A549 (cell line): ENCODE measurements around the gene SETD2. TPM values are rescaled to one million over a fixed set of nuclear protein-coding genes. Genes with fewer than 3 reads are reported as not detected.

ENCODE experiments used
- ATAC-seq, 2 experiments: fragments of 200-7000 bp in 1 of 2; fragments of >200 bp in 1 of 2; cut with Nextera tagmentation in 1 of 2; cut with Tn5 transposase in 1 of 2; 3 replicates each; pipeline versions ENCODE4 v1.8.0 to v1.9.1; 2018 to 2020; ENCODE audit warnings: mild to moderate bottlenecking in 1 of 2, moderate library complexity in 1 of 2
- CTCF ChIA-PET: fragments of 300-600 bp; sonication (Branson Sonifier 250); formaldehyde crosslinking; extraction: SDS; loops from one replicate; lab custom pipeline; 2021; ENCODE audit warnings: antibody characterized with exemption, inconsistent platforms; lab: Yijun Ruan, JAX
- POLR2A ChIA-PET: fragments of 350-600 bp; formaldehyde crosslinking; extraction: SDS; loops from one replicate; lab custom pipeline; 2021; ENCODE audit warnings: antibody characterized with exemption, inconsistent platforms; lab: Yijun Ruan, JAX
- DNase-seq, 2 experiments: peaks; one replicate each; pipeline versions ENCODE4 v3.0.0 to v3.0.0-alpha.2; 2011 to 2016; ENCODE audit warnings: low read depth in 1 of 2, low spot score in 1 of 2
- FAIRE-seq: peaks from 2 replicates; lab custom pipeline; 2011; peaks lifted over from hg19 to GRCh38; lab: Jason Lieb, UNC
- H3K27ac ChIP-seq, 2 experiments: fragments of >200 bp; sonication (Bioruptor Twin); formaldehyde crosslinking; 3 replicates each; pipeline ENCODE4 v1.5.1; 2016 to 2017
- H3K4me1 ChIP-seq: fragments of >200 bp; sonication (Bioruptor Twin); formaldehyde crosslinking; 3 replicates; pipeline ENCODE4 v1.6.1; 2016
- H3K4me2 ChIP-seq: fragments of >200 bp; sonication (Bioruptor Twin); formaldehyde crosslinking; 3 replicates; pipeline ENCODE4 v1.6.1; 2016
- H3K4me3 ChIP-seq: fragments of >200 bp; sonication (Bioruptor Twin); formaldehyde crosslinking; 3 replicates; pipeline ENCODE4 v1.5.1; 2016
- H3K9me3 ChIP-seq: fragments of >200 bp; sonication (Bioruptor Twin); formaldehyde crosslinking; 3 replicates; pipeline ENCODE4 v1.6.1; 2016
- ATOH8 ChIP-seq: fragments of 250-450 bp; sonication (Bioruptor Pico); IDR thresholded peaks from 2 replicates; pipeline ENCODE4 v1.5.0; 2020; ENCODE audit warnings: low read depth, mild to moderate bottlenecking, moderate library complexity
- CBX8 ChIP-seq: fragments of 200-600 bp; sonication (generic); IDR thresholded peaks from 2 replicates; pipeline ENCODE4 v1.6.1; 2016
- CEBPB ChIP-seq, 2 experiments: fragments of >200 bp in 1 of 2; sonication (Bioruptor Twin) in 1 of 2; formaldehyde crosslinking in 1 of 2; IDR thresholded peaks; 2 replicates each; pipeline ENCODE4 v1.6.1; 2012 to 2016
- CHD4 ChIP-seq: fragments of 200-600 bp; sonication (generic); IDR thresholded peaks from 2 replicates; pipeline ENCODE4 v1.6.1; 2016; ENCODE audit warnings: antibody characterized with exemption, mild to moderate bottlenecking, borderline replicate concordance
- FOSB ChIP-seq: fragments of 250-450 bp; sonication (Bioruptor Pico); IDR thresholded peaks from 2 replicates; pipeline ENCODE4 v1.5.0; 2020; ENCODE audit warnings: mild to moderate bottlenecking, moderate library complexity
- FOXS1 ChIP-seq: fragments of 250-450 bp; sonication (Bioruptor Pico); IDR thresholded peaks from 2 replicates; pipeline ENCODE4 v1.5.0; 2020; ENCODE audit warnings: mild to moderate bottlenecking, moderate library complexity
- HDAC2 ChIP-seq: fragments of 200-600 bp; sonication (generic); IDR thresholded peaks from 2 replicates; pipeline ENCODE4 v1.6.1; 2016
- HOXA7 ChIP-seq: fragments of 250-450 bp; sonication (Bioruptor Pico); IDR thresholded peaks from 2 replicates; pipeline ENCODE4 v1.5.0; 2020; ENCODE audit warnings: mild to moderate bottlenecking, moderate library complexity
- HOXB5 ChIP-seq: fragments of 250-450 bp; sonication (Bioruptor Pico); IDR thresholded peaks from 2 replicates; pipeline ENCODE4 v1.5.0; 2020; ENCODE audit warnings: mild to moderate bottlenecking, moderate library complexity
- JUN ChIP-seq, 2 experiments: fragments of >200 bp; sonication (Bioruptor Twin); formaldehyde crosslinking; IDR thresholded peaks; 2 replicates in 1 of 2; 3 replicates in 1 of 2; pipeline ENCODE4 v1.6.1; 2016 to 2017
- MAFK ChIP-seq: fragments of 450-650 bp; IDR thresholded peaks from 2 replicates; pipeline ENCODE4 v1.6.1; 2014; ENCODE audit not compliant: partially characterized antibody
- PHF8 ChIP-seq: fragments of 200-600 bp; sonication (generic); IDR thresholded peaks from 2 replicates; pipeline ENCODE4 v1.6.1; 2016; ENCODE audit warnings: low read depth, mild to moderate bottlenecking, antibody characterized with exemption, moderate library complexity, borderline replicate concordance
- POLR2A ChIP-seq: IDR thresholded peaks from 2 replicates; pipeline ENCODE4 v1.6.1; 2012; ENCODE audit warnings: mild to moderate bottlenecking, low read length
- SREBF2 ChIP-seq: fragments of 450-650 bp; IDR thresholded peaks from 2 replicates; pipeline ENCODE4 v1.6.1; 2014; ENCODE audit warnings: mild to moderate bottlenecking, moderate library complexity
- USF2 ChIP-seq: fragments of 450-650 bp; IDR thresholded peaks from 2 replicates; pipeline ENCODE4 v1.6.1; 2014; ENCODE audit warnings: antibody characterized with exemption
- ZNF302 ChIP-seq: fragments of 250-450 bp; sonication (Bioruptor Pico); IDR thresholded peaks from 2 replicates; pipeline ENCODE4 v1.9.0; 2021; ENCODE audit warnings: inconsistent platforms, mild to moderate bottlenecking, moderate library complexity
- ZSCAN20 ChIP-seq: fragments of 250-450 bp; sonication (Bioruptor Pico); IDR thresholded peaks from 2 replicates; pipeline ENCODE4 v1.8.0; 2022; ENCODE audit warnings: mild to moderate bottlenecking, moderate library complexity
- WGBS: methylation state at CpG from one replicate; pipeline ENCODE4 v1.1.6; 2017; ENCODE audit errors: missing lambda C conversion rate; 5-methylcytosine and 5-hydroxymethylcytosine counted together
- polyA plus RNA-seq, 4 experiments: library from polyadenylated mRNA; depleted of rRNA in 3 of 4; stranded (reverse); fragments of >200 nt; fragmentation: RNase III in 1 of 4; extraction: RNeasy Plus Mini Kit Qiagen cat#74134 plus additional on column Dnase treatment in 1 of 4; gene quantifications; 2 replicates in 3 of 4; 3 replicates in 1 of 4; pipeline ENCODE4 v1.2.3, GENCODE V29; 2011 to 2017
- TF ChIP-seq, protein P1 (sequence below): fragments of 150-350 bp; IDR thresholded peaks from 2 replicates; pipeline ENCODE4 v1.6.1; 2014; ENCODE audit warnings: low read depth, mild to moderate bottlenecking, low read length
- TF ChIP-seq, protein P2 (sequence below): fragments of >200 bp; sonication (Bioruptor Twin); formaldehyde crosslinking; IDR thresholded peaks from 3 replicates; pipeline ENCODE4 v1.6.1; 2016
- TF ChIP-seq, protein P3 (sequence below): fragments of >200 bp; sonication (Bioruptor Twin); formaldehyde crosslinking; IDR thresholded peaks from 3 replicates; pipeline ENCODE4 v1.5.1; 2016

The SETD2 gene
- polyA plus RNA-seq, 2 of the 4 experiments (the other 2 are of a cell fraction), result 16.8 to 26.1 TPM

- H3K4me1 ChIP-seq, result no peaks in the 10 kb centered on the region
- H3K4me2 ChIP-seq, result no peak overlapping the region
- no peak for FAIRE-seq
- ATAC-seq, result no peak; a peak in 1 of 6 replicates
- no peak for TF ChIP-seq HOXA7 (CRISPR knock-in tag)
- TF ChIP-seq FOXS1 (CRISPR knock-in tag), result no peak
- TF ChIP-seq ATOH8 (CRISPR knock-in tag), result no peak
- TF ChIP-seq MAFK, result no peak
- no peak for TF ChIP-seq POLR2A
- CTCF ChIA-PET, result interaction anchor here (1.2 to 1.6 kb wide), 3 partner anchors 12 to 116 kb away, joined by 3 to 4 read pairs (median 3); no protein-coding TSS in a partner anchor
- DNase-seq, result no peak
- POLR2A ChIA-PET, result no interaction called here
- H3K9me3 ChIP-seq, result no peaks in the 10 kb centered on the region
- no peak overlapping the region for H3K4me3 ChIP-seq
- no peak overlapping the region for H3K27ac ChIP-seq
- WGBS, result 96% methylated on average over 5 of the region's 6 CpGs
Measured at GRCh38 chr3:47011371-47011770, 152.5 kb downstream of the SETD2 start.

- ChIA-PET POLR2A (no interaction called here), CTCF (interaction anchor here (1.2 to 1.6 kb wide), 3 partner anchors 12 to 115 kb away, joined by 3 to 4 read pairs (median 3); no protein-coding TSS in a partner anchor)
- DNase-seq (no peak), ATAC-seq (no peak), FAIRE-seq (no peak)
- 96% methylated on average over 5 of the region's 5 CpGs for WGBS
- TF ChIP-seq HDAC2, result no peak
- TF ChIP-seq FOSB (CRISPR knock-in tag), result no peak
- no peak for TF ChIP-seq ATOH8 (CRISPR knock-in tag)
- TF ChIP-seq JUN (IDR thresholded peaks at IDR 0.05), result no peak
- TF ChIP-seq, protein P1, sequence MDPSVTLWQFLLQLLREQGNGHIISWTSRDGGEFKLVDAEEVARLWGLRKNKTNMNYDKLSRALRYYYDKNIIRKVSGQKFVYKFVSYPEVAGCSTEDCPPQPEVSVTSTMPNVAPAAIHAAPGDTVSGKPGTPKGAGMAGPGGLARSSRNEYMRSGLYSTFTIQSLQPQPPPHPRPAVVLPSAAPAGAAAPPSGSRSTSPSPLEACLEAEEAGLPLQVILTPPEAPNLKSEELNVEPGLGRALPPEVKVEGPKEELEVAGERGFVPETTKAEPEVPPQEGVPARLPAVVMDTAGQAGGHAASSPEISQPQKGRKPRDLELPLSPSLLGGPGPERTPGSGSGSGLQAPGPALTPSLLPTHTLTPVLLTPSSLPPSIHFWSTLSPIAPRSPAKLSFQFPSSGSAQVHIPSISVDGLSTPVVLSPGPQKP, result no peak
- no peak for TF ChIP-seq CBX8
- TF ChIP-seq, protein P2, sequence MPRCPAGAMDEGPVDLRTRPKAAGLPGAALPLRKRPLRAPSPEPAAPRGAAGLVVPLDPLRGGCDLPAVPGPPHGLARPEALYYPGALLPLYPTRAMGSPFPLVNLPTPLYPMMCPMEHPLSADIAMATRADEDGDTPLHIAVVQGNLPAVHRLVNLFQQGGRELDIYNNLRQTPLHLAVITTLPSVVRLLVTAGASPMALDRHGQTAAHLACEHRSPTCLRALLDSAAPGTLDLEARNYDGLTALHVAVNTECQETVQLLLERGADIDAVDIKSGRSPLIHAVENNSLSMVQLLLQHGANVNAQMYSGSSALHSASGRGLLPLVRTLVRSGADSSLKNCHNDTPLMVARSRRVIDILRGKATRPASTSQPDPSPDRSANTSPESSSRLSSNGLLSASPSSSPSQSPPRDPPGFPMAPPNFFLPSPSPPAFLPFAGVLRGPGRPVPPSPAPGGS, result no peak
- TF ChIP-seq HOXB5 (CRISPR knock-in tag), result no peak
- no peak for TF ChIP-seq ZSCAN20
- no peak for TF ChIP-seq CEBPB (IDR thresholded peaks at IDR 0.05)
- TF ChIP-seq CHD4, result no peak
- no peak for TF ChIP-seq ZNF302 (CRISPR knock-in tag)
- TF ChIP-seq SREBF2, result no peak
- TF ChIP-seq USF2, result no peak
- TF ChIP-seq POLR2A, result no peak
- no peak for TF ChIP-seq PHF8
- TF ChIP-seq, protein P3, sequence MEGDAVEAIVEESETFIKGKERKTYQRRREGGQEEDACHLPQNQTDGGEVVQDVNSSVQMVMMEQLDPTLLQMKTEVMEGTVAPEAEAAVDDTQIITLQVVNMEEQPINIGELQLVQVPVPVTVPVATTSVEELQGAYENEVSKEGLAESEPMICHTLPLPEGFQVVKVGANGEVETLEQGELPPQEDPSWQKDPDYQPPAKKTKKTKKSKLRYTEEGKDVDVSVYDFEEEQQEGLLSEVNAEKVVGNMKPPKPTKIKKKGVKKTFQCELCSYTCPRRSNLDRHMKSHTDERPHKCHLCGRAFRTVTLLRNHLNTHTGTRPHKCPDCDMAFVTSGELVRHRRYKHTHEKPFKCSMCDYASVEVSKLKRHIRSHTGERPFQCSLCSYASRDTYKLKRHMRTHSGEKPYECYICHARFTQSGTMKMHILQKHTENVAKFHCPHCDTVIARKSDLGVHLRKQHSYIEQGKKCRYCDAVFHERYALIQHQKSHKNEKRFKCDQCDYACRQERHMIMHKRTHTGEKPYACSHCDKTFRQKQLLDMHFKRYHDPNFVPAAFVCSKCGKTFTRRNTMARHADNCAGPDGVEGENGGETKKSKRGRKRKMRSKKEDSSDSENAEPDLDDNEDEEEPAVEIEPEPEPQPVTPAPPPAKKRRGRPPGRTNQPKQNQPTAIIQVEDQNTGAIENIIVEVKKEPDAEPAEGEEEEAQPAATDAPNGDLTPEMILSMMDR, result no peak
- H3K4me1 ChIP-seq, result no peaks in the 10 kb centered on the region
- no peak overlapping the region for H3K4me3 ChIP-seq
- H3K9me3 ChIP-seq, result no peaks in the 10 kb centered on the region
- no peak overlapping the region for H3K27ac ChIP-seq
- no peak overlapping the region for H3K4me2 ChIP-seq
Measured at GRCh38 chr3:47010910-47011309, 153.0 kb downstream of the SETD2 start.
